ENCODE results near the gene LPP. TPM values are rescaled to one million over a fixed set of nuclear protein-coding genes. Genes with fewer than 3 reads are reported as not detected.
A peak's percentile ranks its signal among the peaks of the same experiment; 100 is the strongest.

The LPP gene
- total and polyA plus RNA-seq, 8 donors, result 8.0 to 885 (median 305) TPM

DNA sequence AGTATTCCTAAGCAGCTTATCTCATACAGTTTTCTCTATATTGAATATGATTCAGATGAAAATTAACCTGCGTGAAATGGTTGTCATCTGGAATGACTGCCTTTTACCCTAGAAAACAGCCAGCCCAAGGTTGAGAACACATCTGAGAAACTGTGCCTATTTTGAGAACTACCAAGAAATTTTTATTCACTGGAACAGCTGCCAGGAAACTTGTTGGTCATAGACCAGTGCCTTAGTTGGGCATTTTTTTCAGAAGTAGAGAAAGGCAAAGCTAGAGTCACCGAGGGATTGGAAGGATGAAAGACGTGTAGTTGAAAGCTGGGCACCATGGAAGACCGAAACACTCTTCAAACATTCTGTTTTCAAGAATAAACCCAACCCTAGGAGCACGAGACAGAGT lies 277.1 kb downstream of the LPP start:
- no peak for TF ChIP-seq POLR2AphosphoS5 (IDR thresholded peaks at IDR 0.05)
- TF ChIP-seq, protein P1, sequence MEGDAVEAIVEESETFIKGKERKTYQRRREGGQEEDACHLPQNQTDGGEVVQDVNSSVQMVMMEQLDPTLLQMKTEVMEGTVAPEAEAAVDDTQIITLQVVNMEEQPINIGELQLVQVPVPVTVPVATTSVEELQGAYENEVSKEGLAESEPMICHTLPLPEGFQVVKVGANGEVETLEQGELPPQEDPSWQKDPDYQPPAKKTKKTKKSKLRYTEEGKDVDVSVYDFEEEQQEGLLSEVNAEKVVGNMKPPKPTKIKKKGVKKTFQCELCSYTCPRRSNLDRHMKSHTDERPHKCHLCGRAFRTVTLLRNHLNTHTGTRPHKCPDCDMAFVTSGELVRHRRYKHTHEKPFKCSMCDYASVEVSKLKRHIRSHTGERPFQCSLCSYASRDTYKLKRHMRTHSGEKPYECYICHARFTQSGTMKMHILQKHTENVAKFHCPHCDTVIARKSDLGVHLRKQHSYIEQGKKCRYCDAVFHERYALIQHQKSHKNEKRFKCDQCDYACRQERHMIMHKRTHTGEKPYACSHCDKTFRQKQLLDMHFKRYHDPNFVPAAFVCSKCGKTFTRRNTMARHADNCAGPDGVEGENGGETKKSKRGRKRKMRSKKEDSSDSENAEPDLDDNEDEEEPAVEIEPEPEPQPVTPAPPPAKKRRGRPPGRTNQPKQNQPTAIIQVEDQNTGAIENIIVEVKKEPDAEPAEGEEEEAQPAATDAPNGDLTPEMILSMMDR (IDR thresholded peaks at IDR 0.05), result no peak
- no peak for TF ChIP-seq POLR2A (IDR thresholded peaks at IDR 0.05)
- TF ChIP-seq EP300 (IDR thresholded peaks at IDR 0.05), result no peak
- Histone ChIP-seq H3K9me3 (no peaks in the 10 kb centered on the region), H3K4me1 (peaks cover 29 to 72% (median 49%) of the 10 kb centered on the region in 4 donors), H3K4me3 (no peak overlapping the region), H3K27ac (peak overlapping the region in 4 of 5 donors; percentile 11 to 76 (median 47)), H3K27me3 (no peaks in the 10 kb centered on the region), H3K36me3 (peaks cover 0 to 4% (median 0%) of the 10 kb centered on the region in 4 donors)
- no peak for DNase-seq
- 85 to 97% (median 96%) methylated on average over 5 of the region's 5 CpGs for WGBS, 5 donors
- intact Hi-C loops (cut with DNase I; ENCODE audit: low total_unique reads), result no loop called here

DNA sequence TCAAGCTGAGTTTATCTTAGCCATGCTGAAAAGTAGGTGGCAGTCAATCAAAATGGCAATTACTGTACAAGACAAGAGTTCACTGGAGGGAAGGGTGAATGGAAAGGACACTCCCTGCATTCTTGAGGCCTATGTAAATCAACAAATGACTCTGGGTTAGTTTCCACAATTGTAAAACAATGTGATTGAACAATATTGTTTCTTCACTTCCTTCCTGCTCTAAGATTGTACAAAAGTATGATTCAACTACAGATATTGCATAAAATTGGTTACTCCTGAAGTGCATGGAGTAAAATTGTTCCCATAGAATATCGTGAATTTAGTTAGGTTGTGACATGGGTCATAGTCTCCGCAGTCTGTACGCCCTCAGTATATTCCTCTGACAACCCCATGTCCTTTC lies 277.6 kb downstream of the LPP start:
- Histone ChIP-seq H3K27ac (peak overlapping the region in 4 of 5 donors; percentile 11 to 76 (median 47)), H3K36me3 (peaks cover 0 to 4% (median 0%) of the 10 kb centered on the region in 4 donors), H3K4me3 (no peak overlapping the region), H3K27me3 (no peaks in the 10 kb centered on the region), H3K9me3 (no peaks in the 10 kb centered on the region), H3K4me1 (peaks cover 29 to 77% (median 51%) of the 10 kb centered on the region in 4 donors)
- DNase-seq, result peak in 1 of 2 donors; percentile 58
- 78 to 88% (median 83%) methylated on average over 3 of the region's 3 CpGs for WGBS, 5 donors
- intact Hi-C loops (cut with DNase I; ENCODE audit: low total_unique reads), result no loop called here
- TF ChIP-seq POLR2AphosphoS5 (IDR thresholded peaks at IDR 0.05), result peak in 2 of 3 donors; percentile 29 to 64
- TF ChIP-seq, protein P1 (IDR thresholded peaks at IDR 0.05), result no peak

DNA sequence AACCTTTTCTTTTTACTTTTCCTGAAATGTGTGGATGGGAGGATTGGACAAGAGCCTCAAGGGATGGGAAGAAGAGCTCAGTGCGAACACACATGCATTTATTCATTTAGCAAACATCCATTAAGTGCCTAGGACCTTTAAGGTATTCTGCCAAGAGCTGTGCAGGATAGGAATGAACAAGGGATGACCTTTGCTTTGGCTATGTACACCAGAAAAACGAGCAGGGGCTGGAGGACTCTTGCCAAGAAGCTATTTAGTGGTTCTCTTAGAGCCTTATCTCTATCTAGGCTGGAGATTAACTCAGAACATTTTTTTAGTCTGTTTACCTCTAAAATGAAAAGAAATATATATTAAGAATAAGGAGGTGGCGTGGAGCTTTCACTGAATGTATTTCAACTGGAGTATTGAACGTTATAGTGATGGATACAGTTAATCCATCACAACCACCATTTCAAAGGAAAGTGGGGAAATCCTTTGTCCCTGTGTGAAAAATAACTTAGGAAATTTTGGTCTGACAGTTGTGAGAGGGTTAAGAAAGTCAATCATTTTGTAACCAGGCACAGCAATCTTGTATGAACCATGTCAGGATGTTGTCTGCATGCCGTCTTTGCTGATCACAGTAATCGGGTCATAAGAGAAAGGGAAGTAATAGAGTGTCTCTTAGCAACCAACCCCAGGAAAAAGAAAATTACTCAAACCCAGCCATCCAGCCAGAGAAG lies 279.0 kb downstream of the LPP start:
- TF ChIP-seq POLR2AphosphoS5 (IDR thresholded peaks at IDR 0.05) (no peak), POLR2A (IDR thresholded peaks at IDR 0.05) (no peak), EP300 (IDR thresholded peaks at IDR 0.05) (no peak)
- TF ChIP-seq, protein P1 (IDR thresholded peaks at IDR 0.05), result no peak
- Histone ChIP-seq H3K36me3 (peaks cover 0 to 4% (median 0%) of the 10 kb centered on the region in 4 donors), H3K27ac (peak overlapping the region in 4 of 5 donors; percentile 45 to 76 (median 65)), H3K4me1 (peaks cover 29 to 78% (median 51%) of the 10 kb centered on the region in 4 donors), H3K27me3 (no peaks in the 10 kb centered on the region), H3K9me3 (no peaks in the 10 kb centered on the region), H3K4me3 (peak overlapping the region in 1 of 4 donors; percentile 7)
- DNase-seq, result peak; percentile 45 to 69
- intact Hi-C loops (cut with DNase I; ENCODE audit: low total_unique reads), result no loop called here
- WGBS, 5 donors, result 20 to 33% (median 23%) methylated on average over 6 of the region's 6 CpGs

DNA sequence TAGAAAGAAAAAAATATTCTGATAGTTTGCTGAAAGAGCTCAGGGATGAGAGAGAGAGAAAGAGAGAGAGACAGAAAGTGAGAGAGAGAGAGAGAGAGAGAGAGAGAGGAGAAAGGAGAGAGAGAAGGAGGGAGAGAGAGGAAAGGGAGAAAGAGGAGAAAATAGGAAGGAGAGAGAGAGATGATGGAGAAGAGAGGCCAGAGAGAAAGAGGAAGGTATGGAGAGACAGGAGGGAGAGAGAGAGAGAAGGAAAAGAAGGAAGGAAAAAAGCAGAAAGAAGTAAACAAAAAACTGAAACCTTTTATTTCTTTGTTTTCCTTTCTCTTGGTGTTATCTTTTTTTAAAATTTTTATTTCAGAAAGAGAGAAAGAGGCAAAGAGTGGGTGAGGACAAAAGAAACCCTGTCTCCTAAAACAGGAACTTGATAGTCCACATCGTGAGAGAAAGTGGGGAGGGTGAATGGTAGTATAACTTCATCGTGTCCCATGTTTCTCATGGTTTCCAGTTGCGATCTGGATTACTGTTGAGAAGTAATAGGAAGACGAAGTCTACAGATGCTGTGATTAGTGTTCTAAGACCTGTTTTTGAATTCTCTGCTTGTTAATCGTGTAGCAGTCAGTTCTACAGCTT lies 279.7 kb downstream of the LPP start:
- Histone ChIP-seq H3K27me3 (no peaks in the 10 kb centered on the region), H3K9me3 (no peaks in the 10 kb centered on the region), H3K36me3 (peaks cover 0 to 4% (median 0%) of the 10 kb centered on the region in 4 donors), H3K27ac (peak overlapping the region in 4 of 5 donors; percentile 45 to 76 (median 65)), H3K4me3 (no peak overlapping the region), H3K4me1 (peaks cover 29 to 78% (median 52%) of the 10 kb centered on the region in 4 donors)
- DNase-seq, result no peak
- intact Hi-C loops (cut with DNase I; ENCODE audit: low total_unique reads), result no loop called here
- no peak for TF ChIP-seq POLR2A (IDR thresholded peaks at IDR 0.05)
- TF ChIP-seq EP300 (IDR thresholded peaks at IDR 0.05), result no peak
- TF ChIP-seq, protein P1 (IDR thresholded peaks at IDR 0.05), result no peak
- TF ChIP-seq POLR2AphosphoS5 (IDR thresholded peaks at IDR 0.05), result no peak
- WGBS, 5 donors, result 82 to 89% (median 83%) methylated on average over 5 of the region's 5 CpGs

Measured in stomach (tissue), 9 donors.